Stimulated activated CD8-positive, alpha-beta memory T cell treated with anti-CD3 and anti-CD28 coated beads, Interleukin-4, amount 100 ng/mL, for 48 hours (primary cell): ENCODE measurements around the gene U2AF2.
"Not testable (repeated sequence)": the region's sequence is repeated elsewhere in the genome, so short reads cannot be mapped to it uniquely, and the experiment has no call there.

Experiments used
- DNase-seq: peaks from one replicate; pipeline ENCODE4 v3.0.0-alpha.2; 2020

U2AF2 gene

GRCh38 chr19:55692681-55693081 is 37.8 kb downstream of the U2AF2 start:
- DNase-seq: no peak

- DNase-seq: no peak
These were observed 38.6 kb downstream of the U2AF2 start for GRCh38 chr19:55693336-55693974.

- DNase-seq: no peak
These were observed 39.4 kb downstream of the U2AF2 start for GRCh38 chr19:55694241-55694655.

- DNase-seq: no peak
These were observed 40.0 kb downstream of the U2AF2 start for GRCh38 chr19:55694656-55695491.

GRCh38 chr19:55695511-55696290 is 40.9 kb downstream of the U2AF2 start:
- DNase-seq: no peak

GRCh38 chr19:55696301-55697068 is 41.6 kb downstream of the U2AF2 start:
- DNase-seq: no peak

- no peak for DNase-seq
These were observed 42.2 kb downstream of the U2AF2 start for GRCh38 chr19:55697069-55697440.

GRCh38 chr19:55697698-55698097 is 42.9 kb downstream of the U2AF2 start:
- DNase-seq: no peak

GRCh38 chr19:55698256-55698655 is 43.4 kb downstream of the U2AF2 start:
- no peak for DNase-seq

GRCh38 chr19:55699221-55699620 is 44.4 kb downstream of the U2AF2 start:
- no peak for DNase-seq

- no peak for DNase-seq
These were observed 46.0 kb downstream of the U2AF2 start for GRCh38 chr19:55700813-55701212.

- DNase-seq: no peak
These were observed 47.3 kb downstream of the U2AF2 start for GRCh38 chr19:55702131-55702627.

GRCh38 chr19:55703790-55704215 is 49.0 kb downstream of the U2AF2 start:
- DNase-seq: peak; percentile 79

- DNase-seq: no peak
These were observed 49.8 kb downstream of the U2AF2 start for GRCh38 chr19:55704494-55705245.

- no peak for DNase-seq
These were observed 51.1 kb downstream of the U2AF2 start for GRCh38 chr19:55705972-55706371.

GRCh38 chr19:55711719-55712118 is 56.9 kb downstream of the U2AF2 start:
- DNase-seq: no peak

- no peak for DNase-seq
These were observed 58.2 kb downstream of the U2AF2 start for GRCh38 chr19:55712804-55713631.

- no peak for DNase-seq
These were observed 61.7 kb downstream of the U2AF2 start for GRCh38 chr19:55716531-55716930.

- DNase-seq: no peak
These were observed 62.4 kb downstream of the U2AF2 start for GRCh38 chr19:55717251-55717650.

GRCh38 chr19:55717879-55718711 is 63.3 kb downstream of the U2AF2 start:
- not testable (repeated sequence) for DNase-seq
